HepG2 (cell line): Measurements from ENCODE around the gene HTRA2. TPM values are rescaled to one million over a fixed set of nuclear protein-coding genes. Genes with fewer than 3 reads are reported as not detected.

Experiments
- ATAC-seq: fragments of 200-7000 bp; cut with Tn5 transposase; 3 replicates; pipeline ENCODE4 v1.9.1; 2020; ENCODE audit warnings: mild to moderate bottlenecking, moderate library complexity
- BruUV-seq: library from RNA; stranded (reverse); fragments of 400-500 nt; replicated peaks from 2 replicates; lab custom pipeline; 2021; lab: Mats Ljungman, UMichigan
- CTCF ChIA-PET: fragments of 300-600 bp; formaldehyde crosslinking; extraction: SDS; loops from one replicate; lab custom pipeline; 2021; ENCODE audit warnings: low total read pairs, inconsistent platforms, low intra/inter-chr PET ratio; lab: Yijun Ruan, JAX
- POLR2A ChIA-PET: fragments of 350-600 bp; sonication (Branson Sonifier 250); formaldehyde crosslinking; loops from one replicate; lab custom pipeline; 2020; ENCODE audit warnings: antibody characterized with exemption, inconsistent platforms; lab: Yijun Ruan, JAX
- DNase-seq: peaks from one replicate; pipeline ENCODE4 v3.0.0-alpha.2; 2015; ENCODE audit warnings: low spot score
- FAIRE-seq: peaks from 3 replicates; lab custom pipeline; 2011; peaks lifted over from hg19 to GRCh38; lab: Jason Lieb, UNC
- H2AFZ ChIP-seq: one replicate; pipeline ENCODE4 v1.6.1; 2011; ENCODE audit warnings: low read length, inconsistent platforms
- H3K27ac ChIP-seq: fragments of 300-600 bp; 3 replicates; pipeline ENCODE4 v1.8.0; 2011; ENCODE audit warnings: mixed run types, mild to moderate bottlenecking, mixed read lengths, low read length, inconsistent platforms; ENCODE audit not compliant: insufficient read depth; ENCODE audit errors: extremely low read length
- H3K27me3 ChIP-seq, 2 experiments: fragments of 200-600 bp in 1 of 2; 2 replicates in 1 of 2; 3 replicates in 1 of 2; pipeline versions ENCODE4 v1.6.0 to v1.8.0; 2011; ENCODE audit warnings: low read length in 2 of 2, mild to moderate bottlenecking in 2 of 2, moderate library complexity in 2 of 2, inconsistent platforms in 1 of 2; ENCODE audit not compliant: insufficient read depth in 2 of 2, control insufficient read depth in 1 of 2
- H3K36me3 ChIP-seq, 2 experiments: fragments of 200-600 bp in 1 of 2; replicated peaks in 1 of 2; 2 replicates in 1 of 2; 3 replicates in 1 of 2; pipeline versions ENCODE4 v1.5.1 to v1.8.0; 2011; ENCODE audit warnings: low read length in 2 of 2, inconsistent platforms in 1 of 2; ENCODE audit not compliant: insufficient read depth in 2 of 2, control insufficient read depth in 1 of 2
- H3K4me1 ChIP-seq: 2 replicates; pipeline ENCODE4 v1.5.1; 2012; ENCODE audit warnings: low read length, inconsistent platforms; ENCODE audit not compliant: insufficient read depth
- H3K4me2 ChIP-seq: 2 replicates; pipeline ENCODE4 v1.6.0; 2011; ENCODE audit warnings: low read depth, low read length, inconsistent platforms
- H3K4me3 ChIP-seq, 3 experiments: fragments of 200-600 bp in 1 of 3; sonication (generic), shearing (Covaris generic) in 1 of 3; replicated peaks in 1 of 3; 2 replicates each; pipeline ENCODE4 v1.5.1; 2011 to 2016; ENCODE audit warnings: low read length in 3 of 3, inconsistent platforms in 2 of 3, low read depth in 2 of 3, mild to moderate bottlenecking in 2 of 3, control low read depth in 1 of 3, mixed read lengths in 1 of 3; ENCODE audit not compliant: insufficient read depth in 1 of 3
- H3K79me2 ChIP-seq: one replicate; pipeline ENCODE4 v1.6.1; 2011; ENCODE audit warnings: low read length, inconsistent platforms; ENCODE audit not compliant: insufficient read depth
- H3K9ac ChIP-seq: 2 replicates; pipeline ENCODE4 v1.6.0; 2011; ENCODE audit warnings: mild to moderate bottlenecking, low read depth, low read length, inconsistent platforms; ENCODE audit not compliant: insufficient read depth
- H3K9me3 ChIP-seq: 2 replicates; pipeline ENCODE4 v1.5.1; 2012; ENCODE audit warnings: mild to moderate bottlenecking, low read length
- H4K20me1 ChIP-seq: 2 replicates; pipeline ENCODE4 v1.6.0; 2011; ENCODE audit warnings: inconsistent platforms, mild to moderate bottlenecking, low read length, moderate library complexity; ENCODE audit not compliant: insufficient read depth
- GATA4 ChIP-seq: sonication (generic); IDR thresholded peaks from 2 replicates; pipeline ENCODE4 v1.6.1; 2016; ENCODE audit warnings: antibody characterized with exemption, low read depth, borderline replicate concordance
- PAX8 ChIP-seq: sonication (generic); formaldehyde crosslinking; IDR thresholded peaks from 2 replicates; pipeline ENCODE4 v1.8.0; 2022; ENCODE audit warnings: mild to moderate bottlenecking, missing genetic modification reagents, borderline replicate concordance
- POLR2A ChIP-seq, 2 experiments: IDR thresholded peaks; 2 replicates each; pipeline ENCODE4 v1.6.1; 2011; ENCODE audit warnings: low read depth in 2 of 2, low read length in 2 of 2, mild to moderate bottlenecking in 1 of 2, moderate library complexity in 1 of 2; ENCODE audit not compliant: insufficient read depth in 1 of 2
- ZFAT ChIP-seq: sonication (generic); formaldehyde crosslinking; conservative IDR thresholded peaks from 2 replicates; pipeline ENCODE4 v1.8.1; 2023; ENCODE audit warnings: missing genetic modification reagents, inconsistent platforms
- ZNF230 ChIP-seq: sonication (generic); formaldehyde crosslinking; IDR thresholded peaks from 2 replicates; pipeline ENCODE4 v1.4.0; 2020; ENCODE audit warnings: mild to moderate bottlenecking, missing genetic modification reagents
- ZNF235 ChIP-seq: sonication (generic); formaldehyde crosslinking; IDR thresholded peaks from 2 replicates; pipeline ENCODE4 v1.8.1; 2023; ENCODE audit warnings: mild to moderate bottlenecking, missing genetic modification reagents, borderline replicate concordance
- ZNF383 ChIP-seq: sonication (generic); formaldehyde crosslinking; IDR thresholded peaks from 2 replicates; pipeline ENCODE4 v1.4.0; 2020; ENCODE audit warnings: missing genetic modification reagents, mild to moderate bottlenecking, borderline replicate concordance
- ZNF703 ChIP-seq: sonication (generic); formaldehyde crosslinking; IDR thresholded peaks from 2 replicates; pipeline ENCODE4 v1.5.1; 2020; ENCODE audit warnings: missing genetic modification reagents, mild to moderate bottlenecking, moderate library complexity, borderline replicate concordance
- ZNF747 ChIP-seq: sonication (generic); formaldehyde crosslinking; IDR thresholded peaks from 2 replicates; pipeline ENCODE4 v1.8.1; 2023; ENCODE audit warnings: missing genetic modification reagents, mild to moderate bottlenecking, borderline replicate concordance
- ZNF839 ChIP-seq: sonication (generic); formaldehyde crosslinking; IDR thresholded peaks from 2 replicates; pipeline ENCODE4 v1.4.0; 2020; ENCODE audit warnings: missing genetic modification reagents, mild to moderate bottlenecking, borderline replicate concordance
- ZNF841 ChIP-seq: sonication (generic); formaldehyde crosslinking; IDR thresholded peaks from 2 replicates; pipeline ENCODE4 v1.8.1; 2023; ENCODE audit warnings: missing genetic modification reagents, borderline replicate concordance
- ZSCAN29 ChIP-seq: sonication (generic); formaldehyde crosslinking; conservative IDR thresholded peaks from 2 replicates; pipeline ENCODE4 v1.4.0; 2020; ENCODE audit warnings: mild to moderate bottlenecking, missing genetic modification reagents
- ZSCAN30 ChIP-seq: sonication (generic); formaldehyde crosslinking; IDR thresholded peaks from 2 replicates; pipeline ENCODE4 v1.5.0; 2020; ENCODE audit warnings: mild to moderate bottlenecking, missing genetic modification reagents
- WGBS: methylation state at CpG from one replicate; pipeline ENCODE4 v1.1.6; 2017; ENCODE audit warnings: low lambda C conversion rate; 5-methylcytosine and 5-hydroxymethylcytosine counted together
- in situ Hi-C: cut with HindIII; loops from 2 replicates; pipeline ENCODE4 v1.10.0; 2017; ENCODE audit warnings: low pct_unique_long_range_greater_than_20kb; ENCODE audit not compliant: extremely low pct_ligation_motif_present
- intact Hi-C: fragments of 100-400 bp; cut with micrococcal nuclease; formaldehyde crosslinking; loops from one replicate; pipeline ENCODE4 v1.10.0; 2022; ENCODE audit not compliant: unreplicated experiment
- polyA plus RNA-seq, 8 experiments: library from polyadenylated mRNA; depleted of rRNA in 3 of 8; stranded (reverse) in 7 of 8; unstranded in 1 of 8; fragments of >200 nt; fragmentation: Illumina TruSeq in 4 of 8; extraction: Trizol in 4 of 8; gene quantifications; 2 replicates each; pipeline versions ENCODE4 v1.2.1 to v1.2.3, GENCODE V29; 2011 to 2016; ENCODE audit warnings: low read depth in 4 of 8, missing spikeins in 1 of 8, mixed read lengths in 1 of 8; ENCODE audit not compliant: insufficient read depth in 1 of 8
- total RNA-seq, 5 experiments: library from RNA; depleted of rRNA; stranded (reverse); fragments of >200 nt; fragmentation: Illumina TruSeq; extraction: Trizol; gene quantifications; 2 replicates each; pipeline ENCODE4 v1.2.3, GENCODE V29; 2016; ENCODE audit warnings: low read depth in 1 of 5
- TF ChIP-seq, protein P1 (sequence below): sonication (generic); formaldehyde crosslinking; IDR thresholded peaks from 2 replicates; pipeline ENCODE4 v1.5.0; 2020; ENCODE audit warnings: mild to moderate bottlenecking, missing genetic modification reagents
- TF ChIP-seq, protein P2 (sequence below): conservative IDR thresholded peaks from 2 replicates; pipeline ENCODE4 v1.6.1; 2018; ENCODE audit warnings: missing genetic modification reagents

Gene HTRA2
- total and polyA plus RNA-seq, 2 of the 13 experiments (the other 11 are each of a cell fraction or from before 2014, with no cell fraction given), result 47.7 to 50.3 TPM

DNA sequence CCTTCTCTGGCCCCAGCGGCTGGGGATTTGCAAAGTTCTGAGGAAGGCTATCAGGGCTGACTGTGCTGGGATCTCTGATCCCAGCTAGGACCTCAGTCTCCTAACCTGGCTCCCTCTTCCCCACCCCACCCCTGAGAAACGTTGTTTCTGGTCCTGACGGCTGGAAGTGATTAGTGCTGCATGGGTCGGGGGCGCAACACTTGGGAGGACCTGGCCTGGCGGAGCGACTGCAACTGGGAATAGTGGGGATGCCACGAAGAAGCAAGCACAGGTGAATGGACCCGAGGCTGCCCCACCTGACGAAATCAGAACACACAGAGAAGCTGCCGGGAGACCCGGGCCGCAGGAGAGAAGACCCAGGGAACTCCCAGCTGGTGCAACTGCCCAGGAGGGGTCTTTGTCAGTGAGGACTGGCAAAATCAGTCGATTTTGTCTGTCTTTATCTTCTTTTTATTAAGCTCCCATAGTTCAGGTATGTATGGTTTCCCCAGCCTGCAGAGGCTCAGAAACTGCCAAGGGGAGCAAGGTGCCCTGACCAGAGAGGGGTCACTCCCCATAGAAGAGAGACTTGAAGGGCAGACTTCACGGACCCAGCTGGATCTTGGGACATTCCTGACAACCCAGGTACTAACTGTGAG is 29.7 kb upstream of the HTRA2 start:
- no peaks in the 10 kb centered on the region for H3K9me3 ChIP-seq
- no peak overlapping the region for H2AFZ ChIP-seq
- H3K4me1 ChIP-seq, result peaks cover 77% of the 10 kb centered on the region
- no peaks in the 10 kb centered on the region for H4K20me1 ChIP-seq
- intact Hi-C loops, result loop anchor here (2.0 to 10.0 kb wide), 2 partner anchors 59 to 1805 kb away; partner anchors contain the start of gene RTKN
- DNase-seq, result no peak
- H3K79me2 ChIP-seq, result peaks cover 36% of the 10 kb centered on the region
- no peak for FAIRE-seq
- POLR2A ChIA-PET, result interaction anchor here (0.7 to 16.5 kb wide), 8 partner anchors 19 to 70 kb away, joined by 3 to 795 read pairs (median 46); partner anchors contain the start of genes AUP1, CCDC142, DQX1 and HTRA2
- peak in 1 of 2 experiments; percentile 40; a peak in 1 of 4 replicates for TF ChIP-seq POLR2A (IDR thresholded peaks at IDR 0.05; ENCODE audit: insufficient read depth in 1 of 2, low read depth in 2 of 2, low read length in 2 of 2)
- TF ChIP-seq, protein P1, sequence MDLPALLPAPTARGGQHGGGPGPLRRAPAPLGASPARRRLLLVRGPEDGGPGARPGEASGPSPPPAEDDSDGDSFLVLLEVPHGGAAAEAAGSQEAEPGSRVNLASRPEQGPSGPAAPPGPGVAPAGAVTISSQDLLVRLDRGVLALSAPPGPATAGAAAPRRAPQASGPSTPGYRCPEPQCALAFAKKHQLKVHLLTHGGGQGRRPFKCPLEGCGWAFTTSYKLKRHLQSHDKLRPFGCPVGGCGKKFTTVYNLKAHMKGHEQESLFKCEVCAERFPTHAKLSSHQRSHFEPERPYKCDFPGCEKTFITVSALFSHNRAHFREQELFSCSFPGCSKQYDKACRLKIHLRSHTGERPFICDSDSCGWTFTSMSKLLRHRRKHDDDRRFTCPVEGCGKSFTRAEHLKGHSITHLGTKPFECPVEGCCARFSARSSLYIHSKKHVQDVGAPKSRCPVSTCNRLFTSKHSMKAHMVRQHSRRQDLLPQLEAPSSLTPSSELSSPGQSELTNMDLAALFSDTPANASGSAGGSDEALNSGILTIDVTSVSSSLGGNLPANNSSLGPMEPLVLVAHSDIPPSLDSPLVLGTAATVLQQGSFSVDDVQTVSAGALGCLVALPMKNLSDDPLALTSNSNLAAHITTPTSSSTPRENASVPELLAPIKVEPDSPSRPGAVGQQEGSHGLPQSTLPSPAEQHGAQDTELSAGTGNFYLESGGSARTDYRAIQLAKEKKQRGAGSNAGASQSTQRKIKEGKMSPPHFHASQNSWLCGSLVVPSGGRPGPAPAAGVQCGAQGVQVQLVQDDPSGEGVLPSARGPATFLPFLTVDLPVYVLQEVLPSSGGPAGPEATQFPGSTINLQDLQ (CRISPR knock-in tag), result 0 out of 2 replicates have a peak, but pooled peaks have one; percentile 43
- no peak for TF ChIP-seq ZSCAN30 (CRISPR knock-in tag)
- TF ChIP-seq, protein P2, sequence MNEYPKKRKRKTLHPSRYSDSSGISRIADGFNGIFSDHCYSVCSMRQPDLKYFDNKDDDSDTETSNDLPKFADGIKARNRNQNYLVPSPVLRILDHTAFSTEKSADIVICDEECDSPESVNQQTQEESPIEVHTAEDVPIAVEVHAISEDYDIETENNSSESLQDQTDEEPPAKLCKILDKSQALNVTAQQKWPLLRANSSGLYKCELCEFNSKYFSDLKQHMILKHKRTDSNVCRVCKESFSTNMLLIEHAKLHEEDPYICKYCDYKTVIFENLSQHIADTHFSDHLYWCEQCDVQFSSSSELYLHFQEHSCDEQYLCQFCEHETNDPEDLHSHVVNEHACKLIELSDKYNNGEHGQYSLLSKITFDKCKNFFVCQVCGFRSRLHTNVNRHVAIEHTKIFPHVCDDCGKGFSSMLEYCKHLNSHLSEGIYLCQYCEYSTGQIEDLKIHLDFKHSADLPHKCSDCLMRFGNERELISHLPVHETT (CRISPR knock-in tag), result no peak
- no peak for TF ChIP-seq ZNF839
- 0 out of 2 replicates have a peak, but pooled peaks have one; percentile 0 for TF ChIP-seq ZNF230
- TF ChIP-seq ZNF383 (CRISPR knock-in tag), result 0 out of 2 replicates have a peak, but pooled peaks have one; percentile 20
- no peak for TF ChIP-seq PAX8 (CRISPR knock-in tag)
- TF ChIP-seq ZNF841, result no peak
- TF ChIP-seq ZNF703 (CRISPR knock-in tag), result 0 out of 2 replicates have a peak, but pooled peaks have one; percentile 2
- TF ChIP-seq ZNF747, result peak; percentile 16; the same call in 1 of the 2 replicates
- no peak for TF ChIP-seq ZNF235 (CRISPR knock-in tag)
- no peak for TF ChIP-seq ZSCAN29 (CRISPR knock-in tag)
- 0 out of 2 replicates have a peak, but pooled peaks have one; percentile 22 for TF ChIP-seq ZFAT (CRISPR knock-in tag)
- no peak for TF ChIP-seq GATA4
- BruUV-seq, result no TSS peak
- peak overlapping the region; percentile 70 for H3K27ac ChIP-seq
- peak overlapping the region; percentile 18; the same call in 1 of the 2 replicates for H3K9ac ChIP-seq
- H3K36me3 ChIP-seq, result no peaks in the 10 kb centered on the region
- CTCF ChIA-PET, result no interaction called here
- ATAC-seq, result no peak
- 67% methylated on average over 11 of the region's 15 CpGs for WGBS
- no peaks in the 10 kb centered on the region; a peak in 1 of 5 replicates for H3K27me3 ChIP-seq
- H3K4me3 ChIP-seq, result peak overlapping the region; percentile 32 to 66 (median 53); a peak in 5 of 6 replicates
- peak overlapping the region; percentile 92 for H3K4me2 ChIP-seq
- in situ Hi-C loops, result no loop called here
